Prostate gland (tissue), 2 donors: ENCODE measurements around the gene FGF13. TPM values are rescaled to one million over a fixed set of nuclear protein-coding genes. Genes with fewer than 3 reads are reported as not detected.

Source experiments
- DNase-seq: peaks from one replicate; pipeline ENCODE4 v3.0.0-alpha.2; 2019; ENCODE audit warnings: low spot score
- H3K27ac ChIP-seq, 2 donors: fragments of 200-600 bp; sonication (generic); 2 replicates each; pipeline ENCODE4 v1.5.1; 2017 to 2019
- H3K27me3 ChIP-seq: fragments of 200-600 bp; sonication (generic); replicated peaks from 2 replicates; pipeline ENCODE4 v1.5.1; 2019; ENCODE audit not compliant: insufficient read depth
- H3K36me3 ChIP-seq, 2 donors: fragments of 200-600 bp; sonication (generic); 1 replicate in 1 of 2; 2 replicates in 1 of 2; pipeline versions ENCODE4 v1.5.1 to v1.8.1; 2017 to 2019
- H3K4me1 ChIP-seq: fragments of 200-600 bp; sonication (generic); replicated peaks from 2 replicates; pipeline ENCODE4 v1.5.1; 2019
- H3K4me3 ChIP-seq, 2 donors: fragments of 200-600 bp; sonication (generic); 2 replicates each; pipeline ENCODE4 v1.5.1; 2017 to 2019
- H3K9me3 ChIP-seq: fragments of 200-600 bp; sonication (generic); 2 replicates; pipeline ENCODE4 v1.5.1; 2017
- POLR2A ChIP-seq: fragments of 450-650 bp; IDR thresholded peaks from one replicate; pipeline ENCODE4 v1.6.1; 2016; ENCODE audit warnings: antibody characterized with exemption, mild to moderate bottlenecking
- POLR2AphosphoS5 ChIP-seq: sonication (generic); formaldehyde crosslinking; IDR thresholded peaks from one replicate; pipeline ENCODE4 v1.6.1; 2017; ENCODE audit warnings: antibody characterized with exemption
- WGBS: methylation state at CpG from one replicate; pipeline ENCODE4 v1.1.5; 2018; 5-methylcytosine and 5-hydroxymethylcytosine counted together
- intact Hi-C: fragments of 100-400 bp; cut with DNase I; formaldehyde crosslinking; loops from one replicate; pipeline ENCODE4 v1.14.2; 2022
- total RNA-seq, 2 donors: library from RNA; depleted of rRNA; stranded (reverse); fragments of >200 nt; gene quantifications; one replicate each; pipeline ENCODE4 v1.1.0, GENCODE V29; 2016
- TF ChIP-seq, protein P1 (sequence below), 4 experiments: fragments of 200-600 bp in 2 of 4; fragments of 450-650 bp in 2 of 4; sonication (generic) in 2 of 4; IDR thresholded peaks; 1 replicate in 3 of 4; 2 replicates in 1 of 4; pipeline ENCODE4 v1.5.1; 2016 to 2019; ENCODE audit warnings: antibody characterized with exemption in 4 of 4, mild to moderate bottlenecking in 2 of 4, moderate library complexity in 2 of 4

Gene FGF13
- total RNA-seq, 2 donors from 2014 or later: 18.0 to 22.4 TPM

DNA sequence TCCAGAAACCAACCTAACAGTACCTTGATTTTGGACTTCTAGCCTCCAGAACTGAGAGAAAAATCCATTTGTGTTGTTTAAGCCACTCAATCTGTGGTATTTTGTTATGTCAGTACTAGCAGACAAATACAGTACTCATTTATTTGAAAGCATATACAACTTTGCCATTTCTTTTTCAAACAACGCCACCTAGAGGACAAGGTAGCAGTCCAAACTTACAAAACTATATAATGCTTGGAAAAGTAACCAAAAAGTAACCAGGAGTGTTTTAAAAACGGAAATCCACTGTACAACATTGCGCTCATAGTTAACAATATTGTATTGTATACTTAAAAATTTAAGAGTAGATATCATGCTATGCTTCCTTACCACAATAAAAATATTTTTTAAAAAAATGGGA lies 37.0 kb upstream of the FGF13 start:
- DNase-seq: no peak
- no peaks in the 10 kb centered on the region for H3K36me3 ChIP-seq
- no peaks in the 10 kb centered on the region for H3K9me3 ChIP-seq
- TF ChIP-seq, protein P1, sequence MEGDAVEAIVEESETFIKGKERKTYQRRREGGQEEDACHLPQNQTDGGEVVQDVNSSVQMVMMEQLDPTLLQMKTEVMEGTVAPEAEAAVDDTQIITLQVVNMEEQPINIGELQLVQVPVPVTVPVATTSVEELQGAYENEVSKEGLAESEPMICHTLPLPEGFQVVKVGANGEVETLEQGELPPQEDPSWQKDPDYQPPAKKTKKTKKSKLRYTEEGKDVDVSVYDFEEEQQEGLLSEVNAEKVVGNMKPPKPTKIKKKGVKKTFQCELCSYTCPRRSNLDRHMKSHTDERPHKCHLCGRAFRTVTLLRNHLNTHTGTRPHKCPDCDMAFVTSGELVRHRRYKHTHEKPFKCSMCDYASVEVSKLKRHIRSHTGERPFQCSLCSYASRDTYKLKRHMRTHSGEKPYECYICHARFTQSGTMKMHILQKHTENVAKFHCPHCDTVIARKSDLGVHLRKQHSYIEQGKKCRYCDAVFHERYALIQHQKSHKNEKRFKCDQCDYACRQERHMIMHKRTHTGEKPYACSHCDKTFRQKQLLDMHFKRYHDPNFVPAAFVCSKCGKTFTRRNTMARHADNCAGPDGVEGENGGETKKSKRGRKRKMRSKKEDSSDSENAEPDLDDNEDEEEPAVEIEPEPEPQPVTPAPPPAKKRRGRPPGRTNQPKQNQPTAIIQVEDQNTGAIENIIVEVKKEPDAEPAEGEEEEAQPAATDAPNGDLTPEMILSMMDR (IDR thresholded peaks at IDR 0.05): peak in 3 of 4 experiments; percentile 16 to 26 (median 25)
- TF ChIP-seq POLR2A: no peak
- intact Hi-C loops: loop anchor here (5.0 to 10.0 kb wide), 2 partner anchors 451 to 624 kb away; no protein-coding TSS in a partner anchor
- no peak overlapping the region for H3K27ac ChIP-seq
- 47% methylated on average over 3 of the region's 3 CpGs for WGBS
- no peaks in the 10 kb centered on the region for H3K27me3 ChIP-seq
- H3K4me3 ChIP-seq: no peak overlapping the region
- no peaks in the 10 kb centered on the region for H3K4me1 ChIP-seq

DNA sequence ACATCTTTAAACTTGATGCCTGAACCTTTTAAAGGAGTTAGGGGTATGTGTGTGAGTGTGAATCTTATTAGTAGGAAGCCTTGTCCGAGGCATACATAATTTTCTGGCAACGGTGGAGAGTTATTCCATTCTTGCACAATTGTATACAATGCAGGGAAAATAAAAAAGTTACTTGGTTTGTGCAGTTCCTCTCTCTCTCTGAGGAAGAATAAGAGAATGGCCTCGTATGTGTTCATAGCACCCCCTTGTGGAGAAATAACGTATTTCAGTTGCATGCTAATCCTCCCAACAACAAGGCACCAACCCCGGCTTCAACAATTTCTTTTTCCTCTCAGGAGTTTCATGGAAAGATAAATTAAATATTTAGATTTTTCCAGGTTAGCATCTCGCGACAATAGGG lies 33.7 kb upstream of the FGF13 start:
- Histone ChIP-seq H3K4me1 (no peaks in the 10 kb centered on the region), H3K9me3 (no peaks in the 10 kb centered on the region), H3K27ac (no peak overlapping the region), H3K4me3 (no peak overlapping the region), H3K36me3 (no peaks in the 10 kb centered on the region), H3K27me3 (no peaks in the 10 kb centered on the region)
- intact Hi-C loops: loop anchor here (5.0 to 10.0 kb wide), 2 partner anchors 448 to 620 kb away; no protein-coding TSS in a partner anchor
- TF ChIP-seq, protein P1 (IDR thresholded peaks at IDR 0.05): peak in 3 of 4 experiments; percentile 54 to 67 (median 64)
- no peak for TF ChIP-seq POLR2AphosphoS5
- no peak for TF ChIP-seq POLR2A
- WGBS: 3% methylated on average over 7 of the region's 7 CpGs
- DNase-seq: peak; percentile 23

DNA sequence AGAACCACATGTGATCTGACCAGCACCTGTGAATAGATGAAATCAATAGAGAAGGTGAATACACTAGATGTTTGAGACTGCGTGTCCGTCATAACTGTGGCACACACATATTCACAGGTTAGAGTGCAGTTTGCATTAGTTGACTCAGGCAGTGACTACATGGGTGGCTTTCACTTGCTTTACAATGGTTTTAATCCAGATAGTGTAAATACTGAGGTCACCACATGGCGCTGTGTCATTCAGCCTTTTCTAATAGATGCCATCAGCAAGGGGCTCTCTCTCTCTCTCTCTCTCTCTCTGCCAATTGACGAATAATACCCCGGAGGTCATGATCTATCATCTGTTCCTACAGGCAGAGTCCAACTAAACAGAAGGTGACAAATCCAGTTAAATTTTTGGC lies 30.7 kb upstream of the FGF13 start:
- H3K27ac ChIP-seq: no peak overlapping the region
- WGBS: 90% methylated on average over 5 of the region's 5 CpGs
- no peak overlapping the region for H3K4me3 ChIP-seq
- no peaks in the 10 kb centered on the region for H3K27me3 ChIP-seq
- intact Hi-C loops: loop anchor here (10.0 kb wide), 1 partner anchor 617 kb away; no protein-coding TSS in a partner anchor
- DNase-seq: no peak
- H3K9me3 ChIP-seq: no peaks in the 10 kb centered on the region
- H3K4me1 ChIP-seq: no peaks in the 10 kb centered on the region
- no peaks in the 10 kb centered on the region for H3K36me3 ChIP-seq
- no peak for TF ChIP-seq POLR2A
- TF ChIP-seq, protein P1 (IDR thresholded peaks at IDR 0.05): no peak
- TF ChIP-seq POLR2AphosphoS5: no peak

DNA sequence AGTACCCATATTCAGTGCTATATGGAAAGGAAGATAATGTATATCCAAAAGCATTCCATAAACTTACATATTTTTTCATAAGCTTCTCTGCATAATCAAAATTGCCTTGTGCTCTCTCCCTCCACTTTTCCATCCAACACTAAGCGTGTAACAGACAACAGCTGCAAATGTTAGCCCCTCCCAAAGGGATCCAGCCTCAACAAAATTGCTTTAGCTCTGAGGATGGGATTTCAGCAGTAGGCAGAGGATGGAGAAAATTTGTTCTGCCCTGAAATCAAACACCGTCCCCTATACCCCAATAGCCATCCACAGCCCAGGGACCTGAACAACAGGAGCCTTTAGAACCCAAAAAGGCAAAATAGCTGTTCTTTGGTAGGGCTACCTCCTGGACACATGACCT lies 28.8 kb upstream of the FGF13 start:
- Histone ChIP-seq H3K27ac (no peak overlapping the region), H3K27me3 (no peaks in the 10 kb centered on the region), H3K4me1 (no peaks in the 10 kb centered on the region), H3K9me3 (no peaks in the 10 kb centered on the region), H3K36me3 (no peaks in the 10 kb centered on the region), H3K4me3 (no peak overlapping the region)
- no peak for DNase-seq
- WGBS: 91% methylated on average over 2 of the region's 2 CpGs
- intact Hi-C loops: loop anchor here (10.0 kb wide), 1 partner anchor 616 kb away; no protein-coding TSS in a partner anchor
- TF ChIP-seq POLR2A: no peak
- TF ChIP-seq, protein P1 (IDR thresholded peaks at IDR 0.05): no peak
- TF ChIP-seq POLR2AphosphoS5: no peak

DNA sequence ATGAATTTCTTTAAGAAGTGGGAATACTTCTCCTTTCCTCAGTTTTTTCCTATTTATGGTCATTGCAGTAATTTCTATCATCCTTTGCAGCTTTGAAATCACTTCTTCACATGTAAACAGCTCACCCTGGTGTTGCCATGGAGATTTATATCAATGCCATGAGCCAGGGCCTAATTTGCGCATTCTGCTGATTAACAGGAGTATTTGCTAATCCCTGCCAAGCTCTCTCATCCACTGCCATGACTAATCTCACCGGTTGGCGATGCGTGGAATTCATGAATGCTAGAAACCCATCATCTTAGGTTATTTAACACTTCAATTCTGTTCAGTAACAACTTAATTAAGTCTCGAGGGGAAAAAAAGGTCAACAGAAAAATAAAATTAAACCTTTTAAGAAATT lies 11.8 kb upstream of the FGF13 start:
- Histone ChIP-seq H3K9me3 (no peaks in the 10 kb centered on the region), H3K4me3 (no peak overlapping the region), H3K27ac (no peak overlapping the region), H3K27me3 (no peaks in the 10 kb centered on the region), H3K36me3 (no peaks in the 10 kb centered on the region), H3K4me1 (no peaks in the 10 kb centered on the region)
- TF ChIP-seq, protein P1 (IDR thresholded peaks at IDR 0.05): no peak
- TF ChIP-seq POLR2A (no peak), POLR2AphosphoS5 (no peak)
- intact Hi-C loops: no loop called here
- no peak for DNase-seq
- 92% methylated on average over 5 of the region's 5 CpGs for WGBS
